ENCODE measurements around the gene CTNND2.

DNA sequence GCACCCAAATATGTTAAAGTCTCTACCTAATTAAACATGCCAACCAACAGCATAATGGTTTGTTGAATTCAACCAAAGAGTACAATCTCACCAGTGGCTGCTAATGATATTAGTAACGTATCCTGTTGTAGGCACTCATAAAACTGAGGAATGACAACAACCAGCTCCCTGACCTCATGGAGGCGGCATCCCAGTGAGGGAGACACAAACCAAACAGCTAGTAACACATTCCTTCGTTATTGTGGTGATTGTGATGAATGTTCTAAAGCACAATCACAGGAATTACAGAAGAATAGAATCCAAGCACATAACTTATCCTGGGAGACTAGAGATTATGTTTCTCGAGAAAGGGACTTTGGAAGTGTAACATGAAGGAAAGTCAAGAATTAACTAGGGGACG lies 224.6 kb downstream of the CTNND2 start:
- no peak for TF ChIP-seq EZH2 (IDR thresholded peaks at IDR 0.05; ENCODE audit: borderline replicate concordance, insufficient read depth, low read depth, low read length, poor library complexity, severe bottlenecking)
- TF ChIP-seq, protein P1, sequence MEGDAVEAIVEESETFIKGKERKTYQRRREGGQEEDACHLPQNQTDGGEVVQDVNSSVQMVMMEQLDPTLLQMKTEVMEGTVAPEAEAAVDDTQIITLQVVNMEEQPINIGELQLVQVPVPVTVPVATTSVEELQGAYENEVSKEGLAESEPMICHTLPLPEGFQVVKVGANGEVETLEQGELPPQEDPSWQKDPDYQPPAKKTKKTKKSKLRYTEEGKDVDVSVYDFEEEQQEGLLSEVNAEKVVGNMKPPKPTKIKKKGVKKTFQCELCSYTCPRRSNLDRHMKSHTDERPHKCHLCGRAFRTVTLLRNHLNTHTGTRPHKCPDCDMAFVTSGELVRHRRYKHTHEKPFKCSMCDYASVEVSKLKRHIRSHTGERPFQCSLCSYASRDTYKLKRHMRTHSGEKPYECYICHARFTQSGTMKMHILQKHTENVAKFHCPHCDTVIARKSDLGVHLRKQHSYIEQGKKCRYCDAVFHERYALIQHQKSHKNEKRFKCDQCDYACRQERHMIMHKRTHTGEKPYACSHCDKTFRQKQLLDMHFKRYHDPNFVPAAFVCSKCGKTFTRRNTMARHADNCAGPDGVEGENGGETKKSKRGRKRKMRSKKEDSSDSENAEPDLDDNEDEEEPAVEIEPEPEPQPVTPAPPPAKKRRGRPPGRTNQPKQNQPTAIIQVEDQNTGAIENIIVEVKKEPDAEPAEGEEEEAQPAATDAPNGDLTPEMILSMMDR (IDR thresholded peaks at IDR 0.05): no peak
